GM23338 (cell line): ENCODE data around the gene CCT6B. TPM values are rescaled to one million over a fixed set of nuclear protein-coding genes. Genes with fewer than 3 reads are reported as not detected.

Source experiments
- ATAC-seq: fragments of 200-7000 bp; cut with Tn5 transposase; 3 replicates; pipeline ENCODE4 v1.9.1; 2020
- DNase-seq: peaks from one replicate; pipeline ENCODE4 v3.0.0-alpha.2; 2015; ENCODE audit warnings: low spot score
- H2AFZ ChIP-seq: fragments of 200-600 bp; sonication (generic); 2 replicates; pipeline ENCODE4 v1.8.0; 2016; ENCODE audit warnings: antibody characterized with exemption, mild to moderate bottlenecking, moderate library complexity
- H3F3A ChIP-seq: fragments of 200-600 bp; sonication (generic); replicated peaks from 2 replicates; pipeline ENCODE4 v1.8.0; 2017; ENCODE audit warnings: antibody characterized with exemption, mixed run types, low read depth
- H3K27ac ChIP-seq: fragments of 200-600 bp; sonication (generic); 2 replicates; pipeline ENCODE4 v1.6.1; 2016; ENCODE audit warnings: low read depth
- H3K27me3 ChIP-seq: fragments of 200-600 bp; sonication (generic); 2 replicates; pipeline ENCODE4 v1.8.0; 2016; ENCODE audit warnings: mild to moderate bottlenecking, mixed run types, moderate library complexity; ENCODE audit not compliant: insufficient read depth
- H3K36me3 ChIP-seq: fragments of 200-600 bp; sonication (generic); 2 replicates; pipeline ENCODE4 v1.8.0; 2016; ENCODE audit warnings: mild to moderate bottlenecking; ENCODE audit not compliant: insufficient read depth
- H3K4me1 ChIP-seq: fragments of 200-600 bp; sonication (generic); 2 replicates; pipeline ENCODE4 v1.8.0; 2016; ENCODE audit warnings: mild to moderate bottlenecking, moderate library complexity; ENCODE audit not compliant: insufficient read depth
- H3K4me2 ChIP-seq: fragments of 200-600 bp; sonication (generic); 2 replicates; pipeline ENCODE4 v1.7.1; 2017; ENCODE audit warnings: mixed run types
- H3K4me3 ChIP-seq: fragments of 200-600 bp; sonication (generic); 2 replicates; pipeline ENCODE4 v1.6.1; 2016; ENCODE audit warnings: mixed run types
- H3K79me2 ChIP-seq: fragments of 200-600 bp; sonication (generic); replicated peaks from 2 replicates; pipeline ENCODE4 v1.8.0; 2017; ENCODE audit warnings: mild to moderate bottlenecking; ENCODE audit not compliant: insufficient read depth
- H3K9me2 ChIP-seq: fragments of 200-600 bp; sonication (generic); 2 replicates; pipeline ENCODE4 v1.8.0; 2017; ENCODE audit not compliant: insufficient read depth
- H4K20me1 ChIP-seq: fragments of 200-600 bp; sonication (generic); replicated peaks from 2 replicates; pipeline ENCODE4 v1.8.0; 2017; ENCODE audit warnings: mild to moderate bottlenecking; ENCODE audit not compliant: insufficient read depth
- H3K27ac Mint-ChIP-seq: 2 replicates; pipeline ENCODE4 v1.8.0; 2020; ENCODE audit warnings: inconsistent platforms, mild to moderate bottlenecking, moderate library complexity, mixed read lengths
- H3K27me3 Mint-ChIP-seq: 3 replicates; pipeline ENCODE4 v1.8.0; 2022; ENCODE audit warnings: low read depth, mild to moderate bottlenecking, moderate library complexity, mixed read lengths, inconsistent platforms; ENCODE audit not compliant: insufficient read depth, poor library complexity
- H3K36me3 Mint-ChIP-seq: 3 replicates; pipeline ENCODE4 v1.8.0; 2021; ENCODE audit warnings: low read depth, mild to moderate bottlenecking, inconsistent platforms, moderate library complexity, mixed read lengths
- H3K4me1 Mint-ChIP-seq: 3 replicates; pipeline ENCODE4 v1.8.0; 2020; ENCODE audit warnings: mild to moderate bottlenecking, inconsistent platforms, mixed read lengths
- H3K4me3 Mint-ChIP-seq: 3 replicates; pipeline ENCODE4 v1.8.0; 2021; ENCODE audit warnings: moderate library complexity, mild to moderate bottlenecking, inconsistent platforms, mixed read lengths
- H3K9me3 Mint-ChIP-seq: 3 replicates; pipeline ENCODE4 v1.8.0; 2020; ENCODE audit warnings: moderate library complexity, mild to moderate bottlenecking, inconsistent platforms, mixed read lengths
- CREB1 ChIP-seq: fragments of 250-450 bp; sonication (Bioruptor Pico); IDR thresholded peaks from 2 replicates; pipeline ENCODE4 v1.5.0; 2020; ENCODE audit warnings: low read depth, mild to moderate bottlenecking, moderate library complexity
- ETS1 ChIP-seq: IDR thresholded peaks from 2 replicates; pipeline ENCODE4 v1.6.1; 2016; ENCODE audit warnings: antibody characterized with exemption
- EZH2 ChIP-seq: fragments of 200-600 bp; sonication (generic); IDR thresholded peaks from one replicate; pipeline ENCODE4 v1.8.0; 2017; ENCODE audit warnings: antibody characterized with exemption, mild to moderate bottlenecking, low read depth; ENCODE audit not compliant: unreplicated experiment
- EZH2phosphoT487 ChIP-seq: fragments of 200-600 bp; sonication (generic); IDR thresholded peaks from one replicate; pipeline ENCODE4 v1.8.1; 2018; ENCODE audit warnings: antibody characterized with exemption; ENCODE audit not compliant: unreplicated experiment
- JUNB ChIP-seq: IDR thresholded peaks from one replicate; pipeline ENCODE4 v1.6.1; 2016; ENCODE audit warnings: antibody characterized with exemption; ENCODE audit not compliant: unreplicated experiment
- NANOG ChIP-seq: IDR thresholded peaks from 2 replicates; pipeline ENCODE4 v1.6.1; 2016; ENCODE audit warnings: antibody characterized with exemption, borderline replicate concordance
- POLR2AphosphoS5 ChIP-seq: IDR thresholded peaks from 2 replicates; pipeline ENCODE4 v1.6.1; 2016; ENCODE audit warnings: antibody characterized with exemption, low read depth
- REST ChIP-seq: IDR thresholded peaks from one replicate; pipeline ENCODE4 v1.6.1; 2018; ENCODE audit warnings: antibody characterized with exemption; ENCODE audit not compliant: unreplicated experiment
- STAT1 ChIP-seq: IDR thresholded peaks from one replicate; pipeline ENCODE4 v1.6.1; 2016; ENCODE audit warnings: antibody characterized with exemption; ENCODE audit not compliant: unreplicated experiment
- ZNF114 ChIP-seq: fragments of 250-450 bp; sonication (Bioruptor Pico); IDR thresholded peaks from 2 replicates; pipeline ENCODE4 v1.5.0; 2020; ENCODE audit warnings: mild to moderate bottlenecking, moderate library complexity
- ZNF331 ChIP-seq: fragments of 250-450 bp; sonication (Bioruptor Pico); IDR thresholded peaks from 2 replicates; pipeline ENCODE4 v1.5.0; 2020; ENCODE audit warnings: low read depth, mild to moderate bottlenecking, moderate library complexity
- ZNF462 ChIP-seq: fragments of 250-450 bp; sonication (Bioruptor Pico); IDR thresholded peaks from 2 replicates; pipeline ENCODE4 v1.5.0; 2020; ENCODE audit warnings: mild to moderate bottlenecking, moderate library complexity
- polyA plus RNA-seq: library from polyadenylated mRNA; unstranded; fragments of >200 nt; fragmentation: Nextera tagmentation; extraction: Ambion mirVana; gene quantifications from 2 replicates; pipeline ENCODE4 v1.2.1, GENCODE V29; 2016
- total RNA-seq: library from RNA; depleted of rRNA; stranded (reverse); fragments of >200 nt; shearing (Covaris generic); gene quantifications from 2 replicates; pipeline ENCODE4 v1.2.3, GENCODE V29; 2014
- TF ChIP-seq, protein P1 (sequence below), 2 experiments: fragments of 200-600 bp in 1 of 2; sonication (generic) in 1 of 2; conservative IDR thresholded peaks; 2 replicates each; pipeline versions ENCODE4 v1.5.1 to v1.6.1; 2016 to 2017; ENCODE audit warnings: antibody characterized with exemption in 2 of 2, low read depth in 2 of 2, mild to moderate bottlenecking in 2 of 2, moderate library complexity in 1 of 2

CCT6B gene
- total and polyA plus RNA-seq, 2 experiments from 2014 or later: 0.94 to 1.1 TPM

GRCh38 chr17:35002876-35003551 is 41.8 kb upstream of the CCT6B start:
- H3K27ac Mint-ChIP-seq: peak overlapping the region; percentile 35; the same call in 1 of the 2 replicates
- Histone ChIP-seq H3K4me3 (no peak overlapping the region), H4K20me1 (no peaks in the 10 kb centered on the region; the same call in 1 of the 2 replicates), H3K27ac (no peak overlapping the region), H3F3A (no peaks in the 10 kb centered on the region), H3K4me1 (no peaks in the 10 kb centered on the region), H3K79me2 (no peaks in the 10 kb centered on the region), H3K36me3 (peaks cover 41% of the 10 kb centered on the region), H3K4me2 (no peak overlapping the region), H2AFZ (no peak overlapping the region), H3K9me2 (no peaks in the 10 kb centered on the region), H3K27me3 (no peaks in the 10 kb centered on the region)
- DNase-seq (no peak), ATAC-seq (no peak)
- H3K4me1 Mint-ChIP-seq: no peaks in the 10 kb centered on the region; the same call in 2 of the 3 replicates
- peaks cover 95% of the 10 kb centered on the region for H3K36me3 Mint-ChIP-seq
- no peaks in the 10 kb centered on the region for H3K9me3 Mint-ChIP-seq
- H3K27me3 Mint-ChIP-seq: peaks cover 11% of the 10 kb centered on the region
- TF ChIP-seq STAT1 (no peak), ZNF114 (no peak), POLR2AphosphoS5 (no peak), ZNF331 (no peak), NANOG (no peak), ETS1 (no peak), EZH2 (no peak), EZH2phosphoT487 (no peak), JUNB (no peak), ZNF462 (CRISPR knock-in tag) (no peak), CREB1 (CRISPR knock-in tag) (no peak), REST (no peak)
- TF ChIP-seq, protein P1, sequence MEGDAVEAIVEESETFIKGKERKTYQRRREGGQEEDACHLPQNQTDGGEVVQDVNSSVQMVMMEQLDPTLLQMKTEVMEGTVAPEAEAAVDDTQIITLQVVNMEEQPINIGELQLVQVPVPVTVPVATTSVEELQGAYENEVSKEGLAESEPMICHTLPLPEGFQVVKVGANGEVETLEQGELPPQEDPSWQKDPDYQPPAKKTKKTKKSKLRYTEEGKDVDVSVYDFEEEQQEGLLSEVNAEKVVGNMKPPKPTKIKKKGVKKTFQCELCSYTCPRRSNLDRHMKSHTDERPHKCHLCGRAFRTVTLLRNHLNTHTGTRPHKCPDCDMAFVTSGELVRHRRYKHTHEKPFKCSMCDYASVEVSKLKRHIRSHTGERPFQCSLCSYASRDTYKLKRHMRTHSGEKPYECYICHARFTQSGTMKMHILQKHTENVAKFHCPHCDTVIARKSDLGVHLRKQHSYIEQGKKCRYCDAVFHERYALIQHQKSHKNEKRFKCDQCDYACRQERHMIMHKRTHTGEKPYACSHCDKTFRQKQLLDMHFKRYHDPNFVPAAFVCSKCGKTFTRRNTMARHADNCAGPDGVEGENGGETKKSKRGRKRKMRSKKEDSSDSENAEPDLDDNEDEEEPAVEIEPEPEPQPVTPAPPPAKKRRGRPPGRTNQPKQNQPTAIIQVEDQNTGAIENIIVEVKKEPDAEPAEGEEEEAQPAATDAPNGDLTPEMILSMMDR (conservative IDR thresholded peaks at IDR 0.05; ENCODE audit: low read depth in 2 of 2): no peak
- no peak overlapping the region for H3K4me3 Mint-ChIP-seq
